Chondrocyte (in vitro differentiated cells): ENCODE data around the gene ATP10A. TPM values are rescaled to one million over a fixed set of nuclear protein-coding genes. Genes with fewer than 3 reads are reported as not detected.

Experiments
- DNase-seq: peaks from one replicate; pipeline ENCODE4 v3.0.0; 2021; ENCODE audit warnings: mixed read lengths, low spot score
- H3K27ac Mint-ChIP-seq: one replicate; pipeline ENCODE4 v1.8.0; 2021; ENCODE audit warnings: mild to moderate bottlenecking, moderate library complexity, mixed read lengths; ENCODE audit not compliant: unreplicated experiment
- H3K27me3 Mint-ChIP-seq: 2 replicates; pipeline ENCODE4 v1.8.0; 2021; ENCODE audit warnings: low read depth, mixed read lengths
- H3K36me3 Mint-ChIP-seq: 2 replicates; pipeline ENCODE4 v1.8.0; 2021; ENCODE audit warnings: low read depth, mixed read lengths
- H3K4me1 Mint-ChIP-seq: 2 replicates; pipeline ENCODE4 v1.8.0; 2021; ENCODE audit warnings: low read depth, mild to moderate bottlenecking, mixed read lengths
- H3K4me3 Mint-ChIP-seq: one replicate; pipeline ENCODE4 v1.8.0; 2021; ENCODE audit warnings: mild to moderate bottlenecking, moderate library complexity, mixed read lengths; ENCODE audit not compliant: unreplicated experiment
- H3K9me3 Mint-ChIP-seq: 2 replicates; pipeline ENCODE4 v1.8.0; 2021; ENCODE audit warnings: low read depth, mixed read lengths
- long read RNA-seq: library from polyadenylated mRNA; stranded (forward); transcript quantifications from one replicate; pipeline ENCODE4 v2.0.0, GENCODE V29; 2021
- total RNA-seq: library from RNA; stranded (reverse); gene quantifications from 3 replicates; pipeline ENCODE4 v1.2.1, GENCODE V29; 2021
- TF ChIP-seq, protein P1 (sequence below): fragments of 200-600 bp; sonication (generic); IDR thresholded peaks from 2 replicates; pipeline ENCODE4 v1.5.0; 2021; ENCODE audit warnings: antibody characterized with exemption, mild to moderate bottlenecking, moderate library complexity

ATP10A gene, protein sequence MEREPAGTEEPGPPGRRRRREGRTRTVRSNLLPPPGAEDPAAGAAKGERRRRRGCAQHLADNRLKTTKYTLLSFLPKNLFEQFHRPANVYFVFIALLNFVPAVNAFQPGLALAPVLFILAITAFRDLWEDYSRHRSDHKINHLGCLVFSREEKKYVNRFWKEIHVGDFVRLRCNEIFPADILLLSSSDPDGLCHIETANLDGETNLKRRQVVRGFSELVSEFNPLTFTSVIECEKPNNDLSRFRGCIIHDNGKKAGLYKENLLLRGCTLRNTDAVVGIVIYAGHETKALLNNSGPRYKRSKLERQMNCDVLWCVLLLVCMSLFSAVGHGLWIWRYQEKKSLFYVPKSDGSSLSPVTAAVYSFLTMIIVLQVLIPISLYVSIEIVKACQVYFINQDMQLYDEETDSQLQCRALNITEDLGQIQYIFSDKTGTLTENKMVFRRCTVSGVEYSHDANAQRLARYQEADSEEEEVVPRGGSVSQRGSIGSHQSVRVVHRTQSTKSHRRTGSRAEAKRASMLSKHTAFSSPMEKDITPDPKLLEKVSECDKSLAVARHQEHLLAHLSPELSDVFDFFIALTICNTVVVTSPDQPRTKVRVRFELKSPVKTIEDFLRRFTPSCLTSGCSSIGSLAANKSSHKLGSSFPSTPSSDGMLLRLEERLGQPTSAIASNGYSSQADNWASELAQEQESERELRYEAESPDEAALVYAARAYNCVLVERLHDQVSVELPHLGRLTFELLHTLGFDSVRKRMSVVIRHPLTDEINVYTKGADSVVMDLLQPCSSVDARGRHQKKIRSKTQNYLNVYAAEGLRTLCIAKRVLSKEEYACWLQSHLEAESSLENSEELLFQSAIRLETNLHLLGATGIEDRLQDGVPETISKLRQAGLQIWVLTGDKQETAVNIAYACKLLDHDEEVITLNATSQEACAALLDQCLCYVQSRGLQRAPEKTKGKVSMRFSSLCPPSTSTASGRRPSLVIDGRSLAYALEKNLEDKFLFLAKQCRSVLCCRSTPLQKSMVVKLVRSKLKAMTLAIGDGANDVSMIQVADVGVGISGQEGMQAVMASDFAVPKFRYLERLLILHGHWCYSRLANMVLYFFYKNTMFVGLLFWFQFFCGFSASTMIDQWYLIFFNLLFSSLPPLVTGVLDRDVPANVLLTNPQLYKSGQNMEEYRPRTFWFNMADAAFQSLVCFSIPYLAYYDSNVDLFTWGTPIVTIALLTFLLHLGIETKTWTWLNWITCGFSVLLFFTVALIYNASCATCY (N-terminal part only)
- total RNA-seq: 160 to 190 TPM (median 163 TPM) in 3 replicates
- long read RNA-seq, full-length matches to known transcripts: 166 of 415 reads
- long read RNA-seq, partial matches to known transcripts: 67 of 415 reads
- long read RNA-seq, other reads (novel, unspliced or antisense): 182 of 415 reads

DNA sequence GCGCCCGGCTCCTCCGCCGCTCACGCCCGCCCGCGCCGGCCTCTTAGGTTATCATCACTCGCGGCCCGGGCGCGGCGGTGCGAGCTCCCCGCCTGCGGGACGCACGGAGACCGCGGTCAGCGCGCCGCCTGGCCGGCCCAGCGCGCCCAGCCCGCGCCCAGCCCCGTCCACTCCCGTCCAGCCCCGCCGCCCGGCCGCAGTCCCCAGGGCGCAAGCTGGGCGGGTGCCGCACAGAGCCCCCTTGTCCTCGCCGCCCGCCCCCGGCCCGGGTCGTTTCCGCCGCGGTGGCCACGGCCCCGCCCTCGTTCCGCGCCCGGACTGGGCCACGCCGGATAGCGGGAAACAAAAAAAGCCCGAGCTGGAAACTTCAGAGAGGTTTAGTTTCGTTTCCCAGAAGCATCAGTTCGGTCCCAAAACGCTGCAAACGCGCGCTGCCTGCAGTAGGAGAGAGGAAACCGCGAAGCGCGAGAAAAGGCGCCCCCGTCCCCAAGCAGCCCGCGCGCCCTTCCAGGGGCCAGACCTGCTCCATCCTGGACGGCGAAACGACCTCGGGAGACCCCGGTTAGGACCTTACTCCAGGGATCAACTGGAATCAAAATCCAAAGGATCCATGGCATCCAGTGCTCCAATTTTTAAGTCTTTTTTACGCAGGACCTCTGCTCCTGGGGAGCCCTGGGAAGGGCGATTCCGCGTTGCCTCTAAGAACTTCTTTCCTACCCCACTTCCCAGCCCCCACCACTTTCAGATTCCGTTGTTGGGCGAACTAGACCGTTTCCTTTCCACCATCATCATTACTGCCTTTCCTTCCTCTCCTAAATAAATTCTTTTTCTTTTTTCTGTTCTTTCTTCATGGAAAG is at the start of gene ATP10A:
TSS of gene ATP10A (minus strand) at position 217 of the 857 bp plus-strand sequence. CDS start 231 bp downstream, outside the sequence.
- Mint-ChIP-seq H3K27me3 (no peaks in the 10 kb centered on the region), H3K36me3 (peaks cover 22% of the 10 kb centered on the region), H3K4me3 (peak within 1 kb of the TSS; percentile 96), H3K4me1 (peaks cover 53% of the 10 kb centered on the region), H3K9me3 (no peaks in the 10 kb centered on the region), H3K27ac (peak within 1 kb of the TSS; percentile 91)
- TF ChIP-seq, protein P1, sequence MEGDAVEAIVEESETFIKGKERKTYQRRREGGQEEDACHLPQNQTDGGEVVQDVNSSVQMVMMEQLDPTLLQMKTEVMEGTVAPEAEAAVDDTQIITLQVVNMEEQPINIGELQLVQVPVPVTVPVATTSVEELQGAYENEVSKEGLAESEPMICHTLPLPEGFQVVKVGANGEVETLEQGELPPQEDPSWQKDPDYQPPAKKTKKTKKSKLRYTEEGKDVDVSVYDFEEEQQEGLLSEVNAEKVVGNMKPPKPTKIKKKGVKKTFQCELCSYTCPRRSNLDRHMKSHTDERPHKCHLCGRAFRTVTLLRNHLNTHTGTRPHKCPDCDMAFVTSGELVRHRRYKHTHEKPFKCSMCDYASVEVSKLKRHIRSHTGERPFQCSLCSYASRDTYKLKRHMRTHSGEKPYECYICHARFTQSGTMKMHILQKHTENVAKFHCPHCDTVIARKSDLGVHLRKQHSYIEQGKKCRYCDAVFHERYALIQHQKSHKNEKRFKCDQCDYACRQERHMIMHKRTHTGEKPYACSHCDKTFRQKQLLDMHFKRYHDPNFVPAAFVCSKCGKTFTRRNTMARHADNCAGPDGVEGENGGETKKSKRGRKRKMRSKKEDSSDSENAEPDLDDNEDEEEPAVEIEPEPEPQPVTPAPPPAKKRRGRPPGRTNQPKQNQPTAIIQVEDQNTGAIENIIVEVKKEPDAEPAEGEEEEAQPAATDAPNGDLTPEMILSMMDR: peak; percentile 19
- peak; percentile 86 for DNase-seq

DNA sequence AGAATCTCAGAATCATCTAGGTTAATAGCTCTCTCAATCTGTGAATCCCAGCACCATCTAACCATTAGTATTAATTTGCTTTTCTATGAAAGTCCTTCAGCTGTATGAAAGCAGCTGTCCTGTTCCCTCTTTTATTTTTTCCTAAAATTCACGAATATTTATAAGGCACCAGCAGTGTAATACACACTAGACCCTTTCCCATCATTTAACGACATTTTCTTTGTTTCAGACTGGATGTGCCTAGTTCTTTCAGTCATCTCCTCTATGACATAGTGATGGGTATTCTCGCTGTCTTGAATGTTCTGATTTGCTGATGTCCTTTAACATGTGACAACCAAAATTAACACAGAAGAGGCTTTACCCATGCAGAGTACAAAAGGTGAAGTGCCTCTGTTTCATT is 48.9 kb upstream of the ATP10A start:
- TF ChIP-seq, protein P1: no peak
- Mint-ChIP-seq H3K27me3 (no peaks in the 10 kb centered on the region), H3K9me3 (peaks cover 13% of the 10 kb centered on the region), H3K4me1 (peaks cover 6% of the 10 kb centered on the region), H3K36me3 (no peaks in the 10 kb centered on the region), H3K27ac (no peak overlapping the region), H3K4me3 (no peak overlapping the region)
- DNase-seq: no peak

DNA sequence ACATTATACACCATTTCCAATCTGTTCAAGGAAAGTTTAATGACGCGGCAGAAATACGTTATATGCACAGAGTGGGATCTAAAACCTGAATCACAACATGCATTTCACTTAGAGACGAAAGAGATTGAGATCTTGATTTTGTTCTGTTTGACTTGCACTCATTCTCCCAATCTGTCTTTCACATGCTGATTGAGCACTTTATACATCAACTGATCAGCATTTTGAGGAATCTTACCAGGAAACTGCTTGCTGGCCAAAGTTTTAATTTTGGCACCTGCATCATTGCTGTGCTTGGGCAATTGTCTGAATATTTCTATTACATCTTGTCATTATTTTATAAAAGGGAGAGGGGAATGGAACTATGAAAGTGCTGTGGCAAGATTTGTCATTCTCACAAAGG is 47.7 kb upstream of the ATP10A start:
- no peaks in the 10 kb centered on the region for H3K36me3 Mint-ChIP-seq
- no peaks in the 10 kb centered on the region for H3K27me3 Mint-ChIP-seq
- DNase-seq: no peak
- H3K4me1 Mint-ChIP-seq: peaks cover 16% of the 10 kb centered on the region
- H3K4me3 Mint-ChIP-seq: no peak overlapping the region
- no peak overlapping the region for H3K27ac Mint-ChIP-seq
- TF ChIP-seq, protein P1: no peak
- H3K9me3 Mint-ChIP-seq: peaks cover 13% of the 10 kb centered on the region

DNA sequence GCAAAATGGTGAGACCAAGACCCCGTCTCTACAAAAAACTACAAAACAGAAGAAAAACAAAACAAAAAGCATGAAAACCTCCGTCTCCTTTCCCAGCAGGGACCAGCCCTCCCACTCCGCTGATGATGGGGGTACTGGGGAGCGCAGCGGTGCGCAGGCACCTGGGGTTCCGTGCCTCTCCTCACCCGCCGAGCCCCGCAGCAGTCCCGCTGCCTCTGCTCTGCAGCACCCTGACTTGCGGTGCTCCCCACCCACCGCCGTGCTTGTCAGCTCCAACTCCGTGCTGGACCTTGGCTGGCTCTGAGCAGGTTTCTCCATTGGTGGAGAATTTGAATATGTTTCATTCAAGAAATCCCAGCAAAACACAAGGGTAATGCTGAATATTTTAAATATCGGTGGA is 46.7 kb upstream of the ATP10A start:
- Mint-ChIP-seq H3K27me3 (no peaks in the 10 kb centered on the region), H3K4me1 (peaks cover 27% of the 10 kb centered on the region), H3K27ac (no peak overlapping the region), H3K36me3 (no peaks in the 10 kb centered on the region), H3K9me3 (peaks cover 13% of the 10 kb centered on the region), H3K4me3 (no peak overlapping the region)
- TF ChIP-seq, protein P1: no peak
- DNase-seq: no peak
